GM12878 (cell line): ENCODE measurements around the gene SMOC2. TPM values are rescaled to one million over a fixed set of nuclear protein-coding genes. Genes with fewer than 3 reads are reported as not detected.

ENCODE experiments used
- E2F4 ChIP-seq: IDR thresholded peaks from 2 replicates; pipeline ENCODE4 v1.6.1; 2012; ENCODE audit warnings: low read depth, low read length, improper control_type of control experiment
- ESRRA ChIP-seq: IDR thresholded peaks from 2 replicates; pipeline ENCODE4 v1.6.1; 2012; ENCODE audit warnings: mild to moderate bottlenecking, low read length, improper control_type of control experiment
- ETV6 ChIP-seq, 2 experiments: fragments of 450-650 bp in 1 of 2; IDR thresholded peaks in 1 of 2; conservative IDR thresholded peaks in 1 of 2; 2 replicates each; pipeline ENCODE4 v1.6.1; 2014; ENCODE audit warnings: antibody characterized with exemption in 1 of 2, borderline replicate concordance in 1 of 2, low read depth in 1 of 2, mild to moderate bottlenecking in 1 of 2, moderate library complexity in 1 of 2
- FOXM1 ChIP-seq: IDR thresholded peaks from 2 replicates; pipeline ENCODE4 v1.6.1; 2012; ENCODE audit warnings: low read depth, mild to moderate bottlenecking, inconsistent platforms, low read length, moderate library complexity
- HCFC1 ChIP-seq: fragments of 150-350 bp; IDR thresholded peaks from 2 replicates; pipeline ENCODE4 v1.6.1; 2014; ENCODE audit warnings: low read length
- KLF5 ChIP-seq: fragments of 450-650 bp; IDR thresholded peaks from 2 replicates; pipeline ENCODE4 v1.6.1; 2014; ENCODE audit warnings: mild to moderate bottlenecking; ENCODE audit not compliant: partially characterized antibody
- LARP7 ChIP-seq: fragments of 450-650 bp; IDR thresholded peaks from 2 replicates; pipeline ENCODE4 v1.6.1; 2017; ENCODE audit warnings: mild to moderate bottlenecking
- MLLT1 ChIP-seq: fragments of 450-650 bp; IDR thresholded peaks from 2 replicates; pipeline ENCODE4 v1.6.1; 2016; ENCODE audit warnings: mild to moderate bottlenecking
- NFYB ChIP-seq: IDR thresholded peaks from 2 replicates; pipeline ENCODE4 v1.6.1; 2011; ENCODE audit warnings: low read depth, mild to moderate bottlenecking, low read length, improper control_type of control experiment, moderate library complexity; ENCODE audit not compliant: insufficient read depth
- NR2C2 ChIP-seq: IDR thresholded peaks from 2 replicates; pipeline ENCODE4 v1.6.1; 2011; ENCODE audit warnings: borderline replicate concordance, low read depth; ENCODE audit not compliant: control insufficient read depth, insufficient read length
- SMARCA5 ChIP-seq: fragments of 450-650 bp; IDR thresholded peaks from 2 replicates; pipeline ENCODE4 v1.6.1; 2017; ENCODE audit warnings: mild to moderate bottlenecking
- USF1 ChIP-seq: IDR thresholded peaks from 2 replicates; pipeline ENCODE4 v1.6.1; 2011; ENCODE audit warnings: borderline replicate concordance, low read depth, mild to moderate bottlenecking, moderate library complexity, mixed read lengths, low read length; ENCODE audit not compliant: insufficient read depth; ENCODE audit errors: extremely low read length
- ZNF592 ChIP-seq: fragments of 450-650 bp; IDR thresholded peaks from 2 replicates; pipeline ENCODE4 v1.6.1; 2017; ENCODE audit warnings: mild to moderate bottlenecking, moderate library complexity
- polyA plus RNA-seq, 11 experiments: library from polyadenylated mRNA; depleted of rRNA in 4 of 11; unstranded in 6 of 11; stranded (reverse) in 5 of 11; fragments of >200 nt; fragmentation: Nextera tagmentation in 4 of 11; fragmentation: Illumina TruSeq in 1 of 11; extraction: Ambion mirVana in 4 of 11; extraction: Trizol in 1 of 11; gene quantifications; 1 replicate in 1 of 11; 2 replicates in 10 of 11; pipeline versions ENCODE4 v1.2.1 to v1.2.3, GENCODE V29; 2011 to 2016; ENCODE audit warnings: inconsistent platforms in 2 of 11, missing spikeins in 2 of 11, low read depth in 1 of 11
- total RNA-seq, 4 experiments: library from RNA; depleted of rRNA in 3 of 4; stranded (reverse); fragments of >200 nt in 3 of 4; fragmentation: Illumina TruSeq in 1 of 4; extraction: Trizol in 1 of 4; gene quantifications; 2 replicates each; pipeline versions ENCODE4 v1.2.1 to v1.2.3, GENCODE V29; 2013 to 2021
- TF ChIP-seq, protein P1 (sequence below): fragments of 450-650 bp; IDR thresholded peaks from 2 replicates; pipeline ENCODE4 v1.6.1; 2017; ENCODE audit warnings: antibody characterized with exemption, mild to moderate bottlenecking, moderate library complexity
- TF ChIP-seq, protein P2 (sequence below): IDR thresholded peaks from 2 replicates; pipeline ENCODE4 v1.6.1; 2012; ENCODE audit warnings: mild to moderate bottlenecking, low read depth, low read length

SMOC2 gene
- total and polyA plus RNA-seq, 10 of the 15 experiments (the other 5 are each of a cell fraction or from before 2014, with no cell fraction given): 0.10 to 0.12 TPM; not detected in 8

GRCh38 chr6:168596344-168596743, 155.4 kb downstream of the SMOC2 start (continued):
- TF ChIP-seq USF1 (no peak), E2F4 (no peak), ESRRA (no peak), SMARCA5 (no peak), MLLT1 (no peak), LARP7 (no peak), KLF5 (no peak), NR2C2 (no peak), NFYB (no peak), ETV6 (conservative IDR thresholded peaks at IDR 0.05 in 1 of 2, IDR thresholded peaks at IDR 0.05 in 1 of 2; ENCODE audit: borderline replicate concordance in 1 of 2, low read depth in 1 of 2) (no peak), ZNF592 (no peak), FOXM1 (no peak), HCFC1 (no peak)
- TF ChIP-seq, protein P1, sequence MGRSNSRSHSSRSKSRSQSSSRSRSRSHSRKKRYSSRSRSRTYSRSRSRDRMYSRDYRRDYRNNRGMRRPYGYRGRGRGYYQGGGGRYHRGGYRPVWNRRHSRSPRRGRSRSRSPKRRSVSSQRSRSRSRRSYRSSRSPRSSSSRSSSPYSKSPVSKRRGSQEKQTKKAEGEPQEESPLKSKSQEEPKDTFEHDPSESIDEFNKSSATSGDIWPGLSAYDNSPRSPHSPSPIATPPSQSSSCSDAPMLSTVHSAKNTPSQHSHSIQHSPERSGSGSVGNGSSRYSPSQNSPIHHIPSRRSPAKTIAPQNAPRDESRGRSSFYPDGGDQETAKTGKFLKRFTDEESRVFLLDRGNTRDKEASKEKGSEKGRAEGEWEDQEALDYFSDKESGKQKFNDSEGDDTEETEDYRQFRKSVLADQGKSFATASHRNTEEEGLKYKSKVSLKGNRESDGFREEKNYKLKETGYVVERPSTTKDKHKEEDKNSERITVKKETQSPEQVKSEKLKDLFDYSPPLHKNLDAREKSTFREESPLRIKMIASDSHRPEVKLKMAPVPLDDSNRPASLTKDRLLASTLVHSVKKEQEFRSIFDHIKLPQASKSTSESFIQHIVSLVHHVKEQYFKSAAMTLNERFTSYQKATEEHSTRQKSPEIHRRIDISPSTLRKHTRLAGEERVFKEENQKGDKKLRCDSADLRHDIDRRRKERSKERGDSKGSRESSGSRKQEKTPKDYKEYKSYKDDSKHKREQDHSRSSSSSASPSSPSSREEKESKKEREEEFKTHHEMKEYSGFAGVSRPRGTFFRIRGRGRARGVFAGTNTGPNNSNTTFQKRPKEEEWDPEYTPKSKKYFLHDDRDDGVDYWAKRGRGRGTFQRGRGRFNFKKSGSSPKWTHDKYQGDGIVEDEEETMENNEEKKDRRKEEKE: no peak
- TF ChIP-seq, protein P2, sequence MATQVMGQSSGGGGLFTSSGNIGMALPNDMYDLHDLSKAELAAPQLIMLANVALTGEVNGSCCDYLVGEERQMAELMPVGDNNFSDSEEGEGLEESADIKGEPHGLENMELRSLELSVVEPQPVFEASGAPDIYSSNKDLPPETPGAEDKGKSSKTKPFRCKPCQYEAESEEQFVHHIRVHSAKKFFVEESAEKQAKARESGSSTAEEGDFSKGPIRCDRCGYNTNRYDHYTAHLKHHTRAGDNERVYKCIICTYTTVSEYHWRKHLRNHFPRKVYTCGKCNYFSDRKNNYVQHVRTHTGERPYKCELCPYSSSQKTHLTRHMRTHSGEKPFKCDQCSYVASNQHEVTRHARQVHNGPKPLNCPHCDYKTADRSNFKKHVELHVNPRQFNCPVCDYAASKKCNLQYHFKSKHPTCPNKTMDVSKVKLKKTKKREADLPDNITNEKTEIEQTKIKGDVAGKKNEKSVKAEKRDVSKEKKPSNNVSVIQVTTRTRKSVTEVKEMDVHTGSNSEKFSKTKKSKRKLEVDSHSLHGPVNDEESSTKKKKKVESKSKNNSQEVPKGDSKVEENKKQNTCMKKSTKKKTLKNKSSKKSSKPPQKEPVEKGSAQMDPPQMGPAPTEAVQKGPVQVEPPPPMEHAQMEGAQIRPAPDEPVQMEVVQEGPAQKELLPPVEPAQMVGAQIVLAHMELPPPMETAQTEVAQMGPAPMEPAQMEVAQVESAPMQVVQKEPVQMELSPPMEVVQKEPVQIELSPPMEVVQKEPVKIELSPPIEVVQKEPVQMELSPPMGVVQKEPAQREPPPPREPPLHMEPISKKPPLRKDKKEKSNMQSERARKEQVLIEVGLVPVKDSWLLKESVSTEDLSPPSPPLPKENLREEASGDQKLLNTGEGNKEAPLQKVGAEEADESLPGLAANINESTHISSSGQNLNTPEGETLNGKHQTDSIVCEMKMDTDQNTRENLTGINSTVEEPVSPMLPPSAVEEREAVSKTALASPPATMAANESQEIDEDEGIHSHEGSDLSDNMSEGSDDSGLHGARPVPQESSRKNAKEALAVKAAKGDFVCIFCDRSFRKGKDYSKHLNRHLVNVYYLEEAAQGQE: no peak
